Chondrocyte (in vitro differentiated cells): ENCODE data around the gene PCDH18. TPM values are rescaled to one million over a fixed set of nuclear protein-coding genes. Genes with fewer than 3 reads are reported as not detected.
"Not testable (repeated sequence)": the region's sequence is repeated elsewhere in the genome, so short reads cannot be mapped to it uniquely, and the experiment has no call there.

Source experiments
- DNase-seq: peaks from one replicate; pipeline ENCODE4 v3.0.0; 2021; ENCODE audit warnings: mixed read lengths, low spot score
- H3K27ac Mint-ChIP-seq: one replicate; pipeline ENCODE4 v1.8.0; 2021; ENCODE audit warnings: mild to moderate bottlenecking, moderate library complexity, mixed read lengths; ENCODE audit not compliant: unreplicated experiment
- H3K27me3 Mint-ChIP-seq: 2 replicates; pipeline ENCODE4 v1.8.0; 2021; ENCODE audit warnings: low read depth, mixed read lengths
- H3K36me3 Mint-ChIP-seq: 2 replicates; pipeline ENCODE4 v1.8.0; 2021; ENCODE audit warnings: low read depth, mixed read lengths
- H3K4me1 Mint-ChIP-seq: 2 replicates; pipeline ENCODE4 v1.8.0; 2021; ENCODE audit warnings: low read depth, mild to moderate bottlenecking, mixed read lengths
- H3K4me3 Mint-ChIP-seq: one replicate; pipeline ENCODE4 v1.8.0; 2021; ENCODE audit warnings: mild to moderate bottlenecking, moderate library complexity, mixed read lengths; ENCODE audit not compliant: unreplicated experiment
- H3K9me3 Mint-ChIP-seq: 2 replicates; pipeline ENCODE4 v1.8.0; 2021; ENCODE audit warnings: low read depth, mixed read lengths
- total RNA-seq: library from RNA; stranded (reverse); gene quantifications from 3 replicates; pipeline ENCODE4 v1.2.1, GENCODE V29; 2021
- TF ChIP-seq, protein P1 (sequence below): fragments of 200-600 bp; sonication (generic); IDR thresholded peaks from 2 replicates; pipeline ENCODE4 v1.5.0; 2021; ENCODE audit warnings: antibody characterized with exemption, mild to moderate bottlenecking, moderate library complexity

PCDH18 gene
- total RNA-seq, 1 donor from 2014 or later = 33.3 TPM

GRCh38 chr4:137495578-137495977, 36.7 kb downstream of the PCDH18 start:
- H3K9me3 Mint-ChIP-seq = no peaks in the 10 kb centered on the region
- no peak for DNase-seq
- H3K36me3 Mint-ChIP-seq = no peaks in the 10 kb centered on the region
- TF ChIP-seq, protein P1, sequence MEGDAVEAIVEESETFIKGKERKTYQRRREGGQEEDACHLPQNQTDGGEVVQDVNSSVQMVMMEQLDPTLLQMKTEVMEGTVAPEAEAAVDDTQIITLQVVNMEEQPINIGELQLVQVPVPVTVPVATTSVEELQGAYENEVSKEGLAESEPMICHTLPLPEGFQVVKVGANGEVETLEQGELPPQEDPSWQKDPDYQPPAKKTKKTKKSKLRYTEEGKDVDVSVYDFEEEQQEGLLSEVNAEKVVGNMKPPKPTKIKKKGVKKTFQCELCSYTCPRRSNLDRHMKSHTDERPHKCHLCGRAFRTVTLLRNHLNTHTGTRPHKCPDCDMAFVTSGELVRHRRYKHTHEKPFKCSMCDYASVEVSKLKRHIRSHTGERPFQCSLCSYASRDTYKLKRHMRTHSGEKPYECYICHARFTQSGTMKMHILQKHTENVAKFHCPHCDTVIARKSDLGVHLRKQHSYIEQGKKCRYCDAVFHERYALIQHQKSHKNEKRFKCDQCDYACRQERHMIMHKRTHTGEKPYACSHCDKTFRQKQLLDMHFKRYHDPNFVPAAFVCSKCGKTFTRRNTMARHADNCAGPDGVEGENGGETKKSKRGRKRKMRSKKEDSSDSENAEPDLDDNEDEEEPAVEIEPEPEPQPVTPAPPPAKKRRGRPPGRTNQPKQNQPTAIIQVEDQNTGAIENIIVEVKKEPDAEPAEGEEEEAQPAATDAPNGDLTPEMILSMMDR = no peak
- no peaks in the 10 kb centered on the region for H3K27me3 Mint-ChIP-seq
- H3K4me3 Mint-ChIP-seq = no peak overlapping the region
- no peak overlapping the region for H3K27ac Mint-ChIP-seq
- H3K4me1 Mint-ChIP-seq = peaks cover 3% of the 10 kb centered on the region

DNA sequence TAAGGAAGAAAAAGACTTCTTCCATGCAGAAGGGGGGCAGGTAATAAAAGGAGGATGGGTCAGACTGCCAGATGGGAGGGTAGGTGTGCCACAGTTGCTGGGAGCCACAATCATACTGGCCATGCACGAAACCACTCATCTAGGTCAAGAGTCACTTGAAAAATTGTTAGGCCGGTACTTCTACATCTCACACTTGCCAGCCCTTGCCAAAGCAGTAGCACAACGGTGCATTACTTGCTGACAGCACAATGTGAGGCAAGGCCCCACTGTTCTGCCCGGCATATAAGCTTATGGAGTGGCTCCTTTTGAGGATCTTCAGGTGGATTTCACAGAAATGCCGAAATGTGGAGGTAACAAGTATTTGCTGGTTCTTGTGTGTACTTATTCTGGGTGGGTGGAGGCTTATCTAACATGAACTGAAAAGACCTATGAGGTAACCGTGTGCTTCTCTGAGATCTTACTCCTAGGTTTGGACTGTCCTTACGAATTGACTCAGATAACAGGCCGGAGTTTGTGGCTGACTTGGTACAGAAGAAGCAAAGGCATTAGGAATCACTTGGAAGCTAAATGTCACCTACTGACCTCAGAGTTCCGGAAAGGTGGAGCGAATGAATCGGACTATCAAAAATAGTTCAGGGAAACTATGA, 48.9 kb downstream of the PCDH18 start:
- DNase-seq, H3K9me3 Mint-ChIP-seq, H3K4me1 Mint-ChIP-seq, H3K27me3 Mint-ChIP-seq, H3K27ac Mint-ChIP-seq, H3K4me3 Mint-ChIP-seq, H3K36me3 Mint-ChIP-seq: not testable (repeated sequence)

GRCh38 chr4:137479657-137480056, 52.6 kb downstream of the PCDH18 start:
- H3K36me3 Mint-ChIP-seq, DNase-seq, H3K27me3 Mint-ChIP-seq, H3K27ac Mint-ChIP-seq, H3K9me3 Mint-ChIP-seq, H3K4me3 Mint-ChIP-seq: not testable (repeated sequence)
- peaks cover 12% of the 10 kb centered on the region for H3K4me1 Mint-ChIP-seq

DNA sequence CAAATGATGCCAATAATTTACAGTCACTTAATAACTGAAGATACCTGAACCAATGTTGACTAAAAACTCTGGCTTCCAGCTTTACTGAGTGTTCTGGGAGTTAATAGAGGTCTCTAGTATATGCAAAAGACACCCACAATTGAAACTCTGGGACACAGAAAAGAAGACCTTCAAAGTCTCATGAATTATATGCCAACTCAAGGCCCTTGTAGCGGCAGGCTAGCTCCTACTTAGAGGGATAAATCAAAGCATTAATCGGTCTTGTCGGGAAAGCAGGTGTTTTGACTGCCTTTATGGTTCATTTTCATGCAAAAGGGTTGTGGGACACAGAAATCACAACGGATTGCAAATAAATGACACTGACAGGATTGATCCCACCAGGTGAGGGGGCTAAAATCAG, 55.9 kb downstream of the PCDH18 start:
- Mint-ChIP-seq H3K9me3 (no peaks in the 10 kb centered on the region), H3K4me3 (no peak overlapping the region), H3K4me1 (peaks cover 21% of the 10 kb centered on the region), H3K27ac (no peak overlapping the region), H3K36me3 (no peaks in the 10 kb centered on the region), H3K27me3 (no peaks in the 10 kb centered on the region)
- no peak for DNase-seq
- TF ChIP-seq, protein P1 = no peak

GRCh38 chr4:137474711-137475301, 57.5 kb downstream of the PCDH18 start:
- Mint-ChIP-seq H3K36me3 (no peaks in the 10 kb centered on the region), H3K4me3 (no peak overlapping the region), H3K27ac (no peak overlapping the region), H3K4me1 (peaks cover 22% of the 10 kb centered on the region), H3K9me3 (no peaks in the 10 kb centered on the region), H3K27me3 (no peaks in the 10 kb centered on the region)
- TF ChIP-seq, protein P1 = no peak
- no peak for DNase-seq

DNA sequence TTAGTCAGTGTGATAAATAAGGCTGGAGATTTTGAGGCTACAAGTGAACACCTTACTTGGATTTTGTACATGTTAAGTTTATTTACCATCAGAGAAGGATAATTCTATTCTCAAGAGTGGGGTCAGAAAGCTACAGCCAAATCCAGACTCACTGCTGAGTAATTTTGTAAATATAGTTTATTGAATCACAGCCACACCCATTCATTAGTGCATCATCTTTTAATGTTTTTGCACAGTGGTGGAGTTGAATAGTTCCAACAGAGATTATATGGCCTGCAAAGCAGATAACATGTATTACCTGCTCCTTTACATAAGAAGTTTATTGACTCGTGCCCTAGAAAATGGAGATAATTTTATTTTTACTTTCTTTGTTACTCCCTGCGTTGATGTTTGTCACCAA, 60.4 kb downstream of the PCDH18 start:
- H3K36me3 Mint-ChIP-seq = no peaks in the 10 kb centered on the region
- peaks cover 22% of the 10 kb centered on the region for H3K4me1 Mint-ChIP-seq
- H3K27me3 Mint-ChIP-seq = no peaks in the 10 kb centered on the region
- no peak overlapping the region for H3K4me3 Mint-ChIP-seq
- H3K9me3 Mint-ChIP-seq = no peaks in the 10 kb centered on the region
- H3K27ac Mint-ChIP-seq = no peak overlapping the region
- DNase-seq = no peak
- TF ChIP-seq, protein P1 = no peak
